Measurements from ENCODE around the gene TSC22D4.

DNA sequence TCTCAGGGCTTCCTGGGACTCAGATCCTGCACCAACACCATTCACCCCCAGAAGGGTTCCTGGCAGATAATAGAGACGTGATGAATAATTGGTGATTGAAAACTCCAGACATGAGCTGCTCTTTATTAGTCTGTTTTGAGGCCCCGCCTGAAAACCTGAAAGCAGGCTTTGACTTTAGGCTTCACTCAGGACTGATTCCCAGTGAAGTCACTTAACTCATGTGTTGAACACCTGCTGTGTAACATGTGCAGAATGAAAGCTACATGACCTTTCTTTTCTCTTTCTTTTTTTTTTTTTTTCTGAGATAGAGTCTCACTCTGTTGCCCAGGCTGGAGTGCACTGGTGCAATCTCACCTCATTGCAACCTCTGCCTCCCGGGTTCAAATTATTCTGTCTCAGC lies 23.8 kb downstream of the TSC22D4 start:
- TF ChIP-seq, protein P1, sequence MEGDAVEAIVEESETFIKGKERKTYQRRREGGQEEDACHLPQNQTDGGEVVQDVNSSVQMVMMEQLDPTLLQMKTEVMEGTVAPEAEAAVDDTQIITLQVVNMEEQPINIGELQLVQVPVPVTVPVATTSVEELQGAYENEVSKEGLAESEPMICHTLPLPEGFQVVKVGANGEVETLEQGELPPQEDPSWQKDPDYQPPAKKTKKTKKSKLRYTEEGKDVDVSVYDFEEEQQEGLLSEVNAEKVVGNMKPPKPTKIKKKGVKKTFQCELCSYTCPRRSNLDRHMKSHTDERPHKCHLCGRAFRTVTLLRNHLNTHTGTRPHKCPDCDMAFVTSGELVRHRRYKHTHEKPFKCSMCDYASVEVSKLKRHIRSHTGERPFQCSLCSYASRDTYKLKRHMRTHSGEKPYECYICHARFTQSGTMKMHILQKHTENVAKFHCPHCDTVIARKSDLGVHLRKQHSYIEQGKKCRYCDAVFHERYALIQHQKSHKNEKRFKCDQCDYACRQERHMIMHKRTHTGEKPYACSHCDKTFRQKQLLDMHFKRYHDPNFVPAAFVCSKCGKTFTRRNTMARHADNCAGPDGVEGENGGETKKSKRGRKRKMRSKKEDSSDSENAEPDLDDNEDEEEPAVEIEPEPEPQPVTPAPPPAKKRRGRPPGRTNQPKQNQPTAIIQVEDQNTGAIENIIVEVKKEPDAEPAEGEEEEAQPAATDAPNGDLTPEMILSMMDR (IDR thresholded peaks at IDR 0.05; ENCODE audit: low read depth, low read length): no peak
- no peak for TF ChIP-seq EZH2phosphoT487 (IDR thresholded peaks at IDR 0.05; ENCODE audit: low read depth)
